Smooth muscle cell (in vitro differentiated cells): ENCODE results near the gene HNRNPUL2. TPM values are rescaled to one million over a fixed set of nuclear protein-coding genes. Genes with fewer than 3 reads are reported as not detected.

Experiments used
- DNase-seq: peaks from one replicate; lab custom pipeline; 2025; ENCODE audit not compliant: unreplicated experiment; lab: John Stamatoyannopoulos, UW
- H2AFZ ChIP-seq: fragments of 200-600 bp; sonication (generic); 2 replicates; pipeline ENCODE4 v1.6.0; 2016; ENCODE audit warnings: antibody characterized with exemption, low read depth, mild to moderate bottlenecking
- H3F3A ChIP-seq: fragments of 200-600 bp; sonication (generic); 2 replicates; pipeline ENCODE4 v1.6.0; 2017; ENCODE audit warnings: antibody characterized with exemption, low read depth
- H3K27ac ChIP-seq: fragments of 200-600 bp; sonication (generic); 2 replicates; pipeline ENCODE4 v1.5.1; 2016; ENCODE audit warnings: low read depth, mild to moderate bottlenecking
- H3K27me3 ChIP-seq: fragments of 200-600 bp; sonication (generic); 2 replicates; pipeline ENCODE4 v1.6.1; 2016; ENCODE audit warnings: low read depth, mild to moderate bottlenecking
- H3K36me3 ChIP-seq: fragments of 200-600 bp; sonication (generic); 2 replicates; pipeline ENCODE4 v1.5.1; 2016; ENCODE audit warnings: low read depth
- H3K4me1 ChIP-seq: fragments of 200-600 bp; sonication (generic); 2 replicates; pipeline ENCODE4 v1.5.1; 2016; ENCODE audit warnings: low read depth
- H3K4me2 ChIP-seq: fragments of 200-600 bp; sonication (generic); 2 replicates; pipeline ENCODE4 v1.6.0; 2016; ENCODE audit warnings: mild to moderate bottlenecking
- H3K4me3 ChIP-seq: fragments of 200-600 bp; sonication (generic); 2 replicates; pipeline ENCODE4 v1.5.1; 2016; ENCODE audit warnings: mild to moderate bottlenecking
- H3K79me2 ChIP-seq: fragments of 200-600 bp; sonication (generic); 2 replicates; pipeline ENCODE4 v1.6.0; 2016; ENCODE audit warnings: low read depth, mild to moderate bottlenecking
- H3K9ac ChIP-seq: fragments of 200-600 bp; sonication (generic); 2 replicates; pipeline ENCODE4 v1.6.0; 2016; ENCODE audit warnings: low read depth
- H3K9me3 ChIP-seq: fragments of 200-600 bp; sonication (generic); replicated peaks from 2 replicates; pipeline ENCODE4 v1.5.1; 2016; ENCODE audit warnings: low read depth
- H4K20me1 ChIP-seq: fragments of 200-600 bp; sonication (generic); 2 replicates; pipeline ENCODE4 v1.6.0; 2016; ENCODE audit warnings: low read depth
- CTCF ChIP-seq: fragments of 200-600 bp; sonication (generic); IDR thresholded peaks from 2 replicates; pipeline ENCODE4 v1.5.1; 2017; ENCODE audit warnings: borderline replicate concordance, mild to moderate bottlenecking, antibody characterized with exemption; ENCODE audit not compliant: insufficient read depth, poor library complexity, severe bottlenecking
- WGBS: methylation state at CpG from one replicate; pipeline ENCODE4 v1.1.7; 2016; ENCODE audit warnings: low lambda C conversion rate; 5-methylcytosine and 5-hydroxymethylcytosine counted together
- polyA plus RNA-seq: library from polyadenylated mRNA; unstranded; fragments of >200 nt; fragmentation: Nextera tagmentation; extraction: Ambion mirVana; gene quantifications from 2 replicates; pipeline ENCODE4 v1.2.1, GENCODE V29; 2016
- total RNA-seq: library from RNA; depleted of rRNA; stranded (reverse); fragments of >200 nt; gene quantifications from 2 replicates; pipeline ENCODE4 v1.2.3, GENCODE V29; 2014

Gene HNRNPUL2
- total and polyA plus RNA-seq, 2 experiments from 2014 or later = 3.6 to 19.4 TPM

- peak overlapping the region; percentile 87 for H3K4me3 ChIP-seq
- H3K79me2 ChIP-seq = peaks cover 82% of the 10 kb centered on the region
- no peak for TF ChIP-seq CTCF
- WGBS = 2% methylated on average over 28 of the region's 37 CpGs
- H3K4me1 ChIP-seq = peaks cover 27% of the 10 kb centered on the region
- no peak for DNase-seq
- H3K9ac ChIP-seq = peak overlapping the region; percentile 77
- no peaks in the 10 kb centered on the region for H3K27me3 ChIP-seq
- peaks cover 47% of the 10 kb centered on the region for H4K20me1 ChIP-seq
- H3F3A ChIP-seq = peaks cover 21% of the 10 kb centered on the region
- H3K36me3 ChIP-seq = peaks cover 11% of the 10 kb centered on the region
- peak overlapping the region; percentile 36 for H2AFZ ChIP-seq
- peak overlapping the region; percentile 89 for H3K27ac ChIP-seq
- H3K9me3 ChIP-seq = no peaks in the 10 kb centered on the region
- H3K4me2 ChIP-seq = peak overlapping the region; percentile 99
These were observed 417 bp downstream of the HNRNPUL2 start for GRCh38 chr11:62726915-62727164.

- WGBS = under 1% methylated on average over 49 of the region's 51 CpGs
- Histone ChIP-seq H3K4me2 (peak overlapping the region; percentile 99), H3K4me1 (peaks cover 27% of the 10 kb centered on the region), H3F3A (peaks cover 23% of the 10 kb centered on the region), H3K36me3 (peaks cover 15% of the 10 kb centered on the region), H4K20me1 (peaks cover 51% of the 10 kb centered on the region), H3K9me3 (no peaks in the 10 kb centered on the region), H3K9ac (peak overlapping the region; percentile 77), H3K79me2 (peaks cover 82% of the 10 kb centered on the region), H3K4me3 (peak overlapping the region; percentile 87), H2AFZ (no peak overlapping the region), H3K27me3 (no peaks in the 10 kb centered on the region), H3K27ac (peak overlapping the region; percentile 89)
- DNase-seq = no peak
- TF ChIP-seq CTCF = no peak
These were observed 922 bp downstream of the HNRNPUL2 start for GRCh38 chr11:62726156-62726914.

GRCh38 chr11:62725646-62726045 is 1.6 kb downstream of the HNRNPUL2 start:
- Histone ChIP-seq H3F3A (peaks cover 28% of the 10 kb centered on the region), H3K4me3 (peak overlapping the region; percentile 87), H3K36me3 (peaks cover 21% of the 10 kb centered on the region), H3K9me3 (no peaks in the 10 kb centered on the region), H4K20me1 (peaks cover 53% of the 10 kb centered on the region), H2AFZ (no peak overlapping the region), H3K4me2 (peak overlapping the region; percentile 99), H3K9ac (peak overlapping the region; percentile 77), H3K27me3 (no peaks in the 10 kb centered on the region), H3K27ac (peak overlapping the region; percentile 89), H3K4me1 (peaks cover 27% of the 10 kb centered on the region), H3K79me2 (peaks cover 81% of the 10 kb centered on the region)
- WGBS = 3% methylated on average over 7 of the region's 7 CpGs
- TF ChIP-seq CTCF = no peak
- DNase-seq = no peak

GRCh38 chr11:62724171-62724570 is 3.1 kb downstream of the HNRNPUL2 start:
- no peak overlapping the region for H2AFZ ChIP-seq
- H3K4me3 ChIP-seq = peak overlapping the region; percentile 87
- peak overlapping the region; percentile 99 for H3K4me2 ChIP-seq
- H3K4me1 ChIP-seq = peaks cover 16% of the 10 kb centered on the region
- no peak for TF ChIP-seq CTCF
- 79% methylated on average over 8 of the region's 8 CpGs for WGBS
- peak overlapping the region; percentile 77 for H3K9ac ChIP-seq
- peaks cover 32% of the 10 kb centered on the region for H3F3A ChIP-seq
- H4K20me1 ChIP-seq = peaks cover 53% of the 10 kb centered on the region
- DNase-seq = no peak
- H3K79me2 ChIP-seq = peaks cover 80% of the 10 kb centered on the region
- H3K27ac ChIP-seq = peak overlapping the region; percentile 89
- H3K27me3 ChIP-seq = no peaks in the 10 kb centered on the region
- peaks cover 30% of the 10 kb centered on the region for H3K36me3 ChIP-seq
- no peaks in the 10 kb centered on the region for H3K9me3 ChIP-seq
